GM13977 (cell line): ENCODE data around the gene EPC2.
"Not testable (repeated sequence)": the region's sequence is repeated elsewhere in the genome, so short reads cannot be mapped to it uniquely, and the experiment has no call there.

Source experiments
- DNase-seq: peaks from one replicate; pipeline ENCODE4 v3.0.0; 2012; ENCODE audit warnings: low spot score
- CTCF ChIP-seq: IDR thresholded peaks from 2 replicates; pipeline ENCODE4 v1.5.1; 2012; ENCODE audit warnings: mild to moderate bottlenecking, control low read depth; ENCODE audit not compliant: insufficient read depth; ENCODE audit errors: extremely low read depth, missing control alignments
- in situ Hi-C: fragments of 300-500 bp; cut with MboI; formaldehyde crosslinking; loops from one replicate; pipeline ENCODE4 v1.12.0; 2022; ENCODE audit warnings: low sequenced_read_pairs, low pct_unique_long_range_greater_than_20kb, mixed read lengths, inconsistent platforms; ENCODE audit not compliant: unreplicated experiment

The EPC2 gene

GRCh38 chr2:148654435-148654834 is 9.9 kb downstream of the EPC2 start:
- in situ Hi-C loops: no loop called here
- no peak for TF ChIP-seq CTCF
- no peak for DNase-seq

GRCh38 chr2:148656516-148656915 is 12.0 kb downstream of the EPC2 start:
- no peak for DNase-seq
- in situ Hi-C loops: no loop called here
- TF ChIP-seq CTCF: no peak

- in situ Hi-C loops: no loop called here
- TF ChIP-seq CTCF: no peak
- no peak for DNase-seq
These were observed 14.5 kb downstream of the EPC2 start for GRCh38 chr2:148658807-148659722.

- in situ Hi-C loops: no loop called here
- TF ChIP-seq CTCF: no peak
- DNase-seq: no peak
These were observed 16.4 kb downstream of the EPC2 start for GRCh38 chr2:148660999-148661398.

- DNase-seq, in situ Hi-C loops: not testable (repeated sequence)
These were observed 17.8 kb downstream of the EPC2 start for GRCh38 chr2:148662332-148662731.

GRCh38 chr2:148664229-148664628 is 19.7 kb downstream of the EPC2 start:
- no peak for TF ChIP-seq CTCF

GRCh38 chr2:148666555-148666954 is 22.0 kb downstream of the EPC2 start:
- no peak for DNase-seq
- in situ Hi-C loops: no loop called here
- TF ChIP-seq CTCF: no peak

More at GRCh38 chr2:148664229-148664628, 19.7 kb downstream of the EPC2 start:
- no peak for DNase-seq
- in situ Hi-C loops: no loop called here
